ENCODE data around the gene IFI27. TPM values are rescaled to one million over a fixed set of nuclear protein-coding genes. Genes with fewer than 3 reads are reported as not detected.
"Not testable (repeated sequence)": the region's sequence is repeated elsewhere in the genome, so short reads cannot be mapped to it uniquely, and the experiment has no call there.

The IFI27 gene
- total RNA-seq, 1 donor from 2014 or later: 3.8 TPM

DNA sequence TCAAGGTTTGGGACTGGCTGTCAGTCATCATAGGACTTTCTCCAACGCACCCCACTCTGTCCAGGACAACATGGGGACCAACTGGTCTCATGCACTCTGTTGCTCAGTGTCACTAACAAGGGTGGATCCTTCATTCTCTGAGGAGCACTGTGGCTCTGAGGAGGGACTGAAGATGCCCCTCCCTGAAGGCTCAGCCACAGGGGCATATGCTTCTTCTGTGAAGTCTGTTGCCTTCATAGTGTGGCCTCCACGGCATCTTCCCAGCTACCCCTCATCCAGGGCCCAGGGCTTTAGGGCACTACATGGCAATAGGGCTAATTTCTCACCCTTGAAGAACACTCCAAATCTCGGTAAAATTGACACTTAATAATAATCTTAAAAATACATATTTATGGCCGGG, 33.2 kb downstream of the IFI27 start:
- H3K4me3 Mint-ChIP-seq (ENCODE audit: unreplicated experiment): no peak overlapping the region
- peaks cover 9% of the 10 kb centered on the region for H3K4me1 Mint-ChIP-seq (ENCODE audit: unreplicated experiment)
- DNase-seq (ENCODE audit: low spot score): no peak
- peaks cover 4% of the 10 kb centered on the region for H3K27me3 Mint-ChIP-seq (ENCODE audit: unreplicated experiment)
- H3K36me3 Mint-ChIP-seq (ENCODE audit: low read depth, unreplicated experiment): no peaks in the 10 kb centered on the region
- TF ChIP-seq, protein P1, sequence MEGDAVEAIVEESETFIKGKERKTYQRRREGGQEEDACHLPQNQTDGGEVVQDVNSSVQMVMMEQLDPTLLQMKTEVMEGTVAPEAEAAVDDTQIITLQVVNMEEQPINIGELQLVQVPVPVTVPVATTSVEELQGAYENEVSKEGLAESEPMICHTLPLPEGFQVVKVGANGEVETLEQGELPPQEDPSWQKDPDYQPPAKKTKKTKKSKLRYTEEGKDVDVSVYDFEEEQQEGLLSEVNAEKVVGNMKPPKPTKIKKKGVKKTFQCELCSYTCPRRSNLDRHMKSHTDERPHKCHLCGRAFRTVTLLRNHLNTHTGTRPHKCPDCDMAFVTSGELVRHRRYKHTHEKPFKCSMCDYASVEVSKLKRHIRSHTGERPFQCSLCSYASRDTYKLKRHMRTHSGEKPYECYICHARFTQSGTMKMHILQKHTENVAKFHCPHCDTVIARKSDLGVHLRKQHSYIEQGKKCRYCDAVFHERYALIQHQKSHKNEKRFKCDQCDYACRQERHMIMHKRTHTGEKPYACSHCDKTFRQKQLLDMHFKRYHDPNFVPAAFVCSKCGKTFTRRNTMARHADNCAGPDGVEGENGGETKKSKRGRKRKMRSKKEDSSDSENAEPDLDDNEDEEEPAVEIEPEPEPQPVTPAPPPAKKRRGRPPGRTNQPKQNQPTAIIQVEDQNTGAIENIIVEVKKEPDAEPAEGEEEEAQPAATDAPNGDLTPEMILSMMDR (IDR thresholded peaks at IDR 0.05; ENCODE audit: unreplicated experiment): no peak
- no peaks in the 10 kb centered on the region for H3K9me3 Mint-ChIP-seq (ENCODE audit: unreplicated experiment)
- no peak overlapping the region for H3K27ac Mint-ChIP-seq (ENCODE audit: unreplicated experiment)

DNA sequence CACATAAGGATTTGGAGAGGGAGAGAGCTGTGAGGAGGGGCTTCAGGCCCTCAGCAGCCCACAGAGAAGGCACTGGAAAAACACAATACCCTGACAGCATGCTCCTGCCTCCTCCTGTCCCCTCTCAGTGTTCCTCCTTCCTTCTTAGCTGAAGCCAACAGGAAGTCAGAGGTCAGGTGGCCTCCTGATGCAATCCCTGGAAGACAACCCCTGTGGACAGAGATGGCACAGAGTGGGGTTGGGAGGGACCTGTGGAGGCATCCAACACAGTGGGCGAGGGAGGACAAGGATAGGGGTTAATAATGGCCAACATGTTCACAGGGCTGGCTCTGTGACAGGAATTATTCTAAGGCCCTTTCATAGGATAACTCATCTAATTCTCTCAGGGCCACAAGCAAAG, 34.2 kb downstream of the IFI27 start:
- no peak for DNase-seq (ENCODE audit: low spot score)

DNA sequence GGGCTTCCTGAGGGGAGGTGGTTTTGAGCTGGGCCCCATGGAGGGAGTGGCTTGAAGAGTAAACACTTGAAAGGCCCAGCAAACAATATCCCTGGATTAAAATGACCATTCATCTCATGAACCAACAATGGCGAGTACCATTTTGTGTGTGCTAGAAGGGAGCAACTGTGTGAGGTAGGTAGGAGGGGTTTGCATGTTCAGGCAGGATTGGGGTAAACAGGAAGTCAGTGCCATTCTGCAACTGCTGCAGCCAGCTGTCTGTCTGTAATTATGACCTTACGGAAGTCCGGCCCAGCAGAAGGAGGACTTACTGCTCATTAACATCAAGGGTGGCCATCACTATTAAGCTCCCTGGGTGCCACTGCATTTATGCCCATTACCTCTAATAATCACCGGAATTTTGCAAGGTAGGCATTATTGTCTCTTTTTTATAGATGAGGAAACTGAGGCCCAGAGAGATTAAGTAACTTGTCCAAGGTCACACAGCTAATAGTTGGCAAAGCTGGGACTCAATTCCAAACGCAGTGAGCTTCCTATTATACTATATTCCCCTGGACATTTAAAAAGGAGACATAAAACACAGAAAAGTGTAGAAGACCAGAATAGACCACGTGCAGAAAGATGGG, 35.5 kb downstream of the IFI27 start:
- H3K4me3 Mint-ChIP-seq (ENCODE audit: unreplicated experiment): no peak overlapping the region
- no peaks in the 10 kb centered on the region for H3K36me3 Mint-ChIP-seq (ENCODE audit: low read depth, unreplicated experiment)

More for the DNA sequence above, 34.2 kb downstream of the IFI27 start:
- H3K4me1 Mint-ChIP-seq (ENCODE audit: unreplicated experiment): peaks cover 9% of the 10 kb centered on the region
- H3K9me3 Mint-ChIP-seq (ENCODE audit: unreplicated experiment): no peaks in the 10 kb centered on the region
- TF ChIP-seq, protein P1 (IDR thresholded peaks at IDR 0.05; ENCODE audit: unreplicated experiment): no peak
- peaks cover 4% of the 10 kb centered on the region for H3K27me3 Mint-ChIP-seq (ENCODE audit: unreplicated experiment)
- H3K36me3 Mint-ChIP-seq (ENCODE audit: low read depth, unreplicated experiment): no peaks in the 10 kb centered on the region
- no peak overlapping the region for H3K27ac Mint-ChIP-seq (ENCODE audit: unreplicated experiment)
- H3K4me3 Mint-ChIP-seq (ENCODE audit: unreplicated experiment): no peak overlapping the region

DNA sequence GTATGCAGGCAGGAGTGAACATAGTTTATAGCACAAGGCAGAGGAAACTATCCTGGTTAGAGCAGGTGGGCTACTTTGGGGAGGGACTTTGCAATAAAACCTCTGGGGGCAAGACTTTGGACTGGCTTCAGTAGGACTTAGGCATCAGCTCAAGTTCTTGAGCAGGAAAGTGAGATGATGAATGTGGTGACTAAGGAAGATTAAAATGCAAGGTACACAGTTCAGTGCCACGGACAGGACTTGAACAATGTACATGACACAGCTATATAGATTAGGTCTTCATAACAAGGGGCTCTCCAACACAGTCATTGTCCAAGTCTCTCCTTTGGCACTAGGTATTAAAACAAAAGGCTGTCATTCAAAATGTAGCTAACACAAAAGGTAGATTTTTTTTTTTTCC, 42.1 kb downstream of the IFI27 start:
- no peaks in the 10 kb centered on the region for H3K36me3 Mint-ChIP-seq (ENCODE audit: low read depth, unreplicated experiment)
- no peaks in the 10 kb centered on the region for H3K4me1 Mint-ChIP-seq (ENCODE audit: unreplicated experiment)
- no peak overlapping the region for H3K4me3 Mint-ChIP-seq (ENCODE audit: unreplicated experiment)
- peaks cover 6% of the 10 kb centered on the region for H3K9me3 Mint-ChIP-seq (ENCODE audit: unreplicated experiment)
- TF ChIP-seq, protein P1 (IDR thresholded peaks at IDR 0.05; ENCODE audit: unreplicated experiment): no peak
- DNase-seq (ENCODE audit: low spot score): no peak
- H3K27me3 Mint-ChIP-seq (ENCODE audit: unreplicated experiment): no peaks in the 10 kb centered on the region
- H3K27ac Mint-ChIP-seq (ENCODE audit: unreplicated experiment): no peak overlapping the region

More for the DNA sequence above, 35.5 kb downstream of the IFI27 start:
- Mint-ChIP-seq H3K27me3 (ENCODE audit: unreplicated experiment) (peaks cover 4% of the 10 kb centered on the region), H3K9me3 (ENCODE audit: unreplicated experiment) (no peaks in the 10 kb centered on the region), H3K27ac (ENCODE audit: unreplicated experiment) (no peak overlapping the region), H3K4me1 (ENCODE audit: unreplicated experiment) (peaks cover 9% of the 10 kb centered on the region)
- TF ChIP-seq, protein P1 (IDR thresholded peaks at IDR 0.05; ENCODE audit: unreplicated experiment): no peak
- DNase-seq (ENCODE audit: low spot score): no peak

DNA sequence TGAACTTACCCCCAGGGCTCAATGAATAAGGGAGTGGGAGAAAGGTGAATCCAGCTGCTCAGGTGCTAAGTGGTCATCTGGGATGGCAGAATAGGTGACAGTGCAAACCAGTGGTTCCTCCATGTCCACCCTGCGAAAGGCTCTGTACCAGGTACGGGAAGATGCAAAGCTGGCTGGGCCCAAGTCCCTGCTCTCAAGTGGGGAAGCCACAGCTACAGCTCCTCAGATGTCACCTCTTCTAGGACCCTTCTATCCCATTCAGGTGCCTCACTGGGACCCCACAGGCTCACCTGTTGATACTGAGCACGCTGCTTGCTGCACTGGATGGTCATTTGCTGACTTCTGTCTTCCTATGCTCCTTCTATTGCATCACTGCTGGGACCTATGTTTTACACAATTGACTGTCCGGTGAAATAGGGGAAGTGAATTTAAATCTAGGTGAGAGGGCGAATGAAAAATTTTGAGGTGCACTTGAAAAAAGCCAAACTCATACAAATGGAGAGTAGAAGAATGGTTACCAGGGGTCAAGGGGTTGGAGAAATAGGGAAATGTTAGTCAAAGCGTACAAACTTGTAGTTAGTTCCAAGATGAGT, 43.3 kb downstream of the IFI27 start:
- Mint-ChIP-seq H3K4me1 (ENCODE audit: unreplicated experiment) (no peaks in the 10 kb centered on the region), H3K27ac (ENCODE audit: unreplicated experiment) (no peak overlapping the region), H3K4me3 (ENCODE audit: unreplicated experiment) (no peak overlapping the region), H3K27me3 (ENCODE audit: unreplicated experiment) (no peaks in the 10 kb centered on the region), H3K9me3 (ENCODE audit: unreplicated experiment) (peaks cover 6% of the 10 kb centered on the region), H3K36me3 (ENCODE audit: low read depth, unreplicated experiment) (no peaks in the 10 kb centered on the region)
- TF ChIP-seq, protein P1 (IDR thresholded peaks at IDR 0.05; ENCODE audit: unreplicated experiment): no peak
- DNase-seq (ENCODE audit: low spot score): no peak

DNA sequence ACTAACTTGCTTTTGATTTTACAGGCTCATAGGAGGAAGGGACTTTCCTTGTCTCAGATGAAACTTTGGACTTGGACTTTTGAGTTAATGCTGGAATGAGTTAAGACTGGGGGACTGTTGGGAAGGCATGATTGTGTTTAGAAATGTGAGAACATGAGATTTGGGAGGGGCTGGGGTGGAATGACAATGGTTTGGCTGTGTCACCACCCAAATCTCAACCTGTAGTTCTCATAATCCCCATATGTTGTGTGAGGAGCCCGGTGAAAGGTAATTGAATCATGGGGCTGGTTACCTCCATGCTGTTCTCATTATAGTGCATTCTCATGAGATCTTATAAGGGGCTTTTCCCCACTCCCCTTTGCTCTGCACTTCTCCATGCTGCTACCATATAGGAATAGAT, 45.6 kb downstream of the IFI27 start:
- H3K4me1 Mint-ChIP-seq (ENCODE audit: unreplicated experiment); H3K36me3 Mint-ChIP-seq (ENCODE audit: low read depth, unreplicated experiment); H3K27me3 Mint-ChIP-seq (ENCODE audit: unreplicated experiment); H3K4me3 Mint-ChIP-seq (ENCODE audit: unreplicated experiment); DNase-seq (ENCODE audit: low spot score); H3K9me3 Mint-ChIP-seq (ENCODE audit: unreplicated experiment); H3K27ac Mint-ChIP-seq (ENCODE audit: unreplicated experiment): not testable (repeated sequence)
